Measurements from ENCODE around the gene RAB11FIP4. TPM values are rescaled to one million over a fixed set of nuclear protein-coding genes. Genes with fewer than 3 reads are reported as not detected.

Gene RAB11FIP4
- total RNA-seq, 2 donors from 2014 or later = 22.5 to 30.8 TPM

DNA sequence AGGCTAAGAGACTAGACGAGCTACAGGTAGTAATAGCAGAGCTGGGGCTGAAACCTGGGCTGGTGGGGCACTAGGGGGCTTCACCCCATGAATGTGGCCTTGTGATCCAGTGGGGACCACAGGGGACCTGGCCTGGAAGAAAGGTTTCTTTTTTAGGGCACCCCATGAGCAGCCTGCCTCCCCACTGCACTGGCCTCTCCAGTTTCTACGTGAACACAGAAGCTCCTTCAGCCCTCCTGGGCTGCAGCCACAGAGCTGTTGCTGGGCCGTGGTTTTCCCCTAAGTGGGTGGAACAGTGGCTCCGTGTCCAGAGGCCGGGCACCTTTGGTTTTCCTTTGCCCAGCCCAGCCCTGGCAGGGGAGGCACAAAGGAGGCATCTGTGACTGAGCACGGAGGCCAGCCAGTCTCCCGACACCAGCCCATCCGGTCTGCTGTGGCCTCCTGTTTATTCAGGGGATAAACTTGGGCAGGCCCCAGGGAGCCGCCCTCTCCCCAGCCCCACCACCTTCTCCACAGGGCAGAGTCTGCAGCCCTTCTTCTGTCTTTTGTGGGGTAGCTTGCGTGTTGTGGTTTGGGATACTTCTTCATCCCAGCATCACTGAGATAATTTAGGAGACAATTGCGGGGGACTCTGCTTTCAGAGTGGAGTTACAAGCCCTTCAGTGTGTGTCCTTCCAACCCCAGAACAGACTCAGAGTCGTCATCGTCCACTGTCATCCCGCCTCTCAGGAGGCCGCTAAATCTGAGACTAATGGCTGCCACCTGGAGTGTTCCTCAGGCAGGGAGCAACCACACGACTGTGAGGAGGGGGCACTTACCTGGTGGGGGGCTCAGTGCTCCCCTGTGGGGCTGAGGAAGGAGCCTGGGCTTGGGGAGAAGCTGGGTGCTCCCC, 85.3 kb downstream of the RAB11FIP4 start:
- Histone ChIP-seq H3K4me3 (no peak overlapping the region), H3K27ac (no peak overlapping the region), H3K36me3 (no peaks in the 10 kb centered on the region), H3K27me3 (replicated peaks; ENCODE audit: insufficient read depth) (no peaks in the 10 kb centered on the region), H3K9me3 (no peaks in the 10 kb centered on the region), H3K4me1 (replicated peaks) (no peaks in the 10 kb centered on the region)
- no peak for TF ChIP-seq POLR2A (IDR thresholded peaks at IDR 0.05)
- TF ChIP-seq, protein P1, sequence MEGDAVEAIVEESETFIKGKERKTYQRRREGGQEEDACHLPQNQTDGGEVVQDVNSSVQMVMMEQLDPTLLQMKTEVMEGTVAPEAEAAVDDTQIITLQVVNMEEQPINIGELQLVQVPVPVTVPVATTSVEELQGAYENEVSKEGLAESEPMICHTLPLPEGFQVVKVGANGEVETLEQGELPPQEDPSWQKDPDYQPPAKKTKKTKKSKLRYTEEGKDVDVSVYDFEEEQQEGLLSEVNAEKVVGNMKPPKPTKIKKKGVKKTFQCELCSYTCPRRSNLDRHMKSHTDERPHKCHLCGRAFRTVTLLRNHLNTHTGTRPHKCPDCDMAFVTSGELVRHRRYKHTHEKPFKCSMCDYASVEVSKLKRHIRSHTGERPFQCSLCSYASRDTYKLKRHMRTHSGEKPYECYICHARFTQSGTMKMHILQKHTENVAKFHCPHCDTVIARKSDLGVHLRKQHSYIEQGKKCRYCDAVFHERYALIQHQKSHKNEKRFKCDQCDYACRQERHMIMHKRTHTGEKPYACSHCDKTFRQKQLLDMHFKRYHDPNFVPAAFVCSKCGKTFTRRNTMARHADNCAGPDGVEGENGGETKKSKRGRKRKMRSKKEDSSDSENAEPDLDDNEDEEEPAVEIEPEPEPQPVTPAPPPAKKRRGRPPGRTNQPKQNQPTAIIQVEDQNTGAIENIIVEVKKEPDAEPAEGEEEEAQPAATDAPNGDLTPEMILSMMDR (IDR thresholded peaks at IDR 0.05) = no peak
- no peak for TF ChIP-seq POLR2AphosphoS5 (IDR thresholded peaks at IDR 0.05)
- 63% methylated on average over 16 of the region's 16 CpGs for WGBS
- no peak for DNase-seq (ENCODE audit: low spot score)
- intact Hi-C loops (cut with DNase I) = no loop called here

DNA sequence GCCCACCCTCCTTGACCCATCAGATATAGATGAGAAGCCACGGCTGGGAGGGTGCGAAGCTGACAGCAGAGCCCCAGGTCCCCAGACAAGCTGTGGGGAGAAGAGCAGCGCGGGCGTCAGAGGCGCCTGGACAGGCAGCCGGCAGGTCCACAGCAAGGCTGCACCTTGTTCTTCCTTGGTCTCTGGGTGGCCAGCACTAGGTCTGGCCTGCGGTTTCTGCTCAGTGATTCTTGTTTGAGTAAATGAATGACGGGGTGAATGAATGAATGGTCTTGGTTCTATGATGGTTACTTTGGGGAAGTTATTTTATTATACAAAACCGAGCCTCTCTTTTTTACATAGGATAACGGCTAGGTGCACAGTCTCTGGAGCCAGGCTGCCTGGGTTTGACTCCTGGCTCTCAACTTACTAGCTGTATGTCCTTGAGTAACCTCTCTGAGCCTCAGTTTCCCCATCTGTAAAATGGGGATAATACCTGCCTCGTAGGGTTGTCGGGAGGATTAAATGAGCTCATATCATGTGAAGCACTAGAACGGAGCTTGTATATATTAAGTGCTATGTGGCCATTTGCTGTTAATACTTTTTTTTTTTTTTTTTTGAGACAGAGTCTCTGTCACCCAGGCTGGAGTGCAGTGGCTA, 86.1 kb downstream of the RAB11FIP4 start:
- no peaks in the 10 kb centered on the region for H3K4me1 ChIP-seq (replicated peaks)
- TF ChIP-seq, protein P1 (IDR thresholded peaks at IDR 0.05) = no peak
- TF ChIP-seq POLR2A (IDR thresholded peaks at IDR 0.05) (no peak), POLR2AphosphoS5 (IDR thresholded peaks at IDR 0.05) (no peak)
- H3K36me3 ChIP-seq = no peaks in the 10 kb centered on the region
- H3K9me3 ChIP-seq = no peaks in the 10 kb centered on the region
- H3K27me3 ChIP-seq (replicated peaks; ENCODE audit: insufficient read depth) = no peaks in the 10 kb centered on the region
- WGBS = 86% methylated on average over 14 of the region's 14 CpGs
- no peak overlapping the region for H3K4me3 ChIP-seq
- intact Hi-C loops (cut with DNase I) = no loop called here
- H3K27ac ChIP-seq = no peak overlapping the region
- DNase-seq (ENCODE audit: low spot score) = no peak

DNA sequence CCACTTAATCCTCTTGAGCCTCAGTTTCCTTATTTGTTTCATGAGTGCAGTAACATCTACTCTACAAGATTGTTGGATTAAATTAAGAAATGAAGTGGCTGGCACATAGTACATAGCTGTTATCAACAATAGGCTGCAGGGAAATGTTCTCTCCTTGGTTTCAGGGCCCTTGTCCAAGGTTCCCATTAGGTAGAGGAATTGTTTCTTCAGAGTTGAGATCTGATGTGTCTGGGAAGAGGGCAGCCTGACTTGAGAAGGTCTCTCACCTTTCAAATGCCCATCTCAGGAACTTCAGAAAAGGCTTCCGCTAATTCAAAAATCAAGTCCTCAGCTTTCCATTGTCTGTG, 87.6 kb downstream of the RAB11FIP4 start:
- no peak overlapping the region for H3K4me3 ChIP-seq
- intact Hi-C loops (cut with DNase I) = no loop called here
- TF ChIP-seq, protein P1 (IDR thresholded peaks at IDR 0.05) = no peak
- TF ChIP-seq POLR2AphosphoS5 (IDR thresholded peaks at IDR 0.05) (no peak), POLR2A (IDR thresholded peaks at IDR 0.05) (no peak)
- no peaks in the 10 kb centered on the region for H3K36me3 ChIP-seq
- DNase-seq (ENCODE audit: low spot score) = no peak
- no peaks in the 10 kb centered on the region for H3K4me1 ChIP-seq (replicated peaks)
- no peak overlapping the region for H3K27ac ChIP-seq
- no peaks in the 10 kb centered on the region for H3K9me3 ChIP-seq
- no peaks in the 10 kb centered on the region for H3K27me3 ChIP-seq (replicated peaks; ENCODE audit: insufficient read depth)
- 95% methylated on average over 1 of the region's 1 CpG for WGBS

DNA sequence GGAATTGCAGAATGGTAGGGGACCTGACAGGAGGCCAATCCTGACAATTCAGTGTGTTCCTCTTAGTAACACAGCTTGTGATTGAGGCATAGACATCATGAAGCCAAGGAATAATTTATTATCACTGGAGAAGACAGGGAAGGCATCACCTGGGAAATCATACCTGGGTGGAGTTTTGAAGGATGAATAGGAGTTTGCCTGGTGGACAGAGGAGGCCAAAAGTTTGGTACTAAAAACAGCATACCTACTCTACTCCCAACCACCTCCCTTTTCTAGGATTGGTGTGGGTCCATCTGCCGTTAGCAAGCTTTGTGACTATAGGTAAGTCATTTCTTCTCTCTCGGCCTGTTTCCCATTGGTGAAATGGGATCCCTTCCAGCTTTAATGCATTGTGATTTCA, 88.0 kb downstream of the RAB11FIP4 start:
- H3K36me3 ChIP-seq = no peaks in the 10 kb centered on the region
- no peak overlapping the region for H3K4me3 ChIP-seq
- DNase-seq (ENCODE audit: low spot score) = no peak
- TF ChIP-seq POLR2A (IDR thresholded peaks at IDR 0.05) = no peak
- no peak for TF ChIP-seq POLR2AphosphoS5 (IDR thresholded peaks at IDR 0.05)
- TF ChIP-seq, protein P1 (IDR thresholded peaks at IDR 0.05) = no peak
- no peaks in the 10 kb centered on the region for H3K9me3 ChIP-seq
- 94% methylated on average over 2 of the region's 2 CpGs for WGBS
- H3K27ac ChIP-seq = no peak overlapping the region
- intact Hi-C loops (cut with DNase I) = no loop called here
- no peaks in the 10 kb centered on the region for H3K4me1 ChIP-seq (replicated peaks)
- no peaks in the 10 kb centered on the region for H3K27me3 ChIP-seq (replicated peaks; ENCODE audit: insufficient read depth)

Data from prostate gland (tissue), 2 donors.